ENCODE results near the gene TIGD6.

DNA sequence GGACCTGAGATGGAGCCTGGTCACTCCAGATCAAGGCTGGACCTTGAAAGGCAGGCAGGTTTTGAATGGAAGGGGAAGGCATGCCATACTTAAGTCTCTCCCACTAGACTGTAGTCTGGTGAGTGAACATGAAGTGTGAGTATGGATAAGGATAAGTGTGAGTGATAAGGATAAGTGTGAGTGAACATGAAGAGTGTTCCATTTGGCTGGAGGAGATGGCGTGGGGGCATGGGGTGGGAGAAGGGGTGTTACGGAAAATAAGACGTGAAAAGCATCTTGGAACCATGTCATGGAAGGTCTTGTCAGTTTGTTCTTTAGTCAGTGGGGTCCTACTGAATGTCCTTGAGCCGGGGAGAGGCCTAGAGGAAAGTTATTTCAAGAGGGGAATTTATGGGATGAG, 32.9 kb upstream of the TIGD6 start:
- no peak for TF ChIP-seq POLR2A (IDR thresholded peaks at IDR 0.05)
- TF ChIP-seq, protein P1, sequence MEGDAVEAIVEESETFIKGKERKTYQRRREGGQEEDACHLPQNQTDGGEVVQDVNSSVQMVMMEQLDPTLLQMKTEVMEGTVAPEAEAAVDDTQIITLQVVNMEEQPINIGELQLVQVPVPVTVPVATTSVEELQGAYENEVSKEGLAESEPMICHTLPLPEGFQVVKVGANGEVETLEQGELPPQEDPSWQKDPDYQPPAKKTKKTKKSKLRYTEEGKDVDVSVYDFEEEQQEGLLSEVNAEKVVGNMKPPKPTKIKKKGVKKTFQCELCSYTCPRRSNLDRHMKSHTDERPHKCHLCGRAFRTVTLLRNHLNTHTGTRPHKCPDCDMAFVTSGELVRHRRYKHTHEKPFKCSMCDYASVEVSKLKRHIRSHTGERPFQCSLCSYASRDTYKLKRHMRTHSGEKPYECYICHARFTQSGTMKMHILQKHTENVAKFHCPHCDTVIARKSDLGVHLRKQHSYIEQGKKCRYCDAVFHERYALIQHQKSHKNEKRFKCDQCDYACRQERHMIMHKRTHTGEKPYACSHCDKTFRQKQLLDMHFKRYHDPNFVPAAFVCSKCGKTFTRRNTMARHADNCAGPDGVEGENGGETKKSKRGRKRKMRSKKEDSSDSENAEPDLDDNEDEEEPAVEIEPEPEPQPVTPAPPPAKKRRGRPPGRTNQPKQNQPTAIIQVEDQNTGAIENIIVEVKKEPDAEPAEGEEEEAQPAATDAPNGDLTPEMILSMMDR (IDR thresholded peaks at IDR 0.05), result no peak

Data from thyroid gland (tissue), 4 donors.